HS-5 (cell line): Measurements from ENCODE around the gene FGF1.
"Not testable (repeated sequence)": the region's sequence is repeated elsewhere in the genome, so short reads cannot be mapped to it uniquely, and the experiment has no call there.

Experiments used
- DNase-seq: peaks from one replicate; pipeline ENCODE4 v3.0.0-alpha.2; 2012; ENCODE audit warnings: low read depth

The FGF1 gene

GRCh38 chr5:142668336-142668735, 17.6 kb downstream of the FGF1 start:
- no peak for DNase-seq

GRCh38 chr5:142667831-142668230, 18.1 kb downstream of the FGF1 start:
- no peak for DNase-seq

- DNase-seq = no peak
Observed at GRCh38 chr5:142664636-142665035, 21.3 kb downstream of the FGF1 start.

- DNase-seq = no peak
Observed at GRCh38 chr5:142664067-142664466, 21.8 kb downstream of the FGF1 start.

- no peak for DNase-seq
Observed at GRCh38 chr5:142663246-142663645, 22.6 kb downstream of the FGF1 start.

- no peak for DNase-seq
Observed at GRCh38 chr5:142661957-142662356, 23.9 kb downstream of the FGF1 start.

- no peak for DNase-seq
Observed at GRCh38 chr5:142661143-142661542, 24.7 kb downstream of the FGF1 start.

GRCh38 chr5:142660731-142661130, 25.2 kb downstream of the FGF1 start:
- no peak for DNase-seq

GRCh38 chr5:142660196-142660595, 25.7 kb downstream of the FGF1 start:
- no peak for DNase-seq

GRCh38 chr5:142659405-142659804, 26.5 kb downstream of the FGF1 start:
- DNase-seq = no peak

GRCh38 chr5:142658278-142658677, 27.6 kb downstream of the FGF1 start:
- no peak for DNase-seq

- no peak for DNase-seq
Observed at GRCh38 chr5:142657446-142657845, 28.4 kb downstream of the FGF1 start.

- no peak for DNase-seq
Observed at GRCh38 chr5:142655339-142656267, 30.3 kb downstream of the FGF1 start.

GRCh38 chr5:142654578-142655058, 31.3 kb downstream of the FGF1 start:
- no peak for DNase-seq

- DNase-seq = no peak
Observed at GRCh38 chr5:142653321-142653720, 32.6 kb downstream of the FGF1 start.

GRCh38 chr5:142652563-142652962, 33.3 kb downstream of the FGF1 start:
- DNase-seq = no peak

- DNase-seq = no peak
Observed at GRCh38 chr5:142650881-142651280, 35.0 kb downstream of the FGF1 start.

GRCh38 chr5:142650060-142650459, 35.8 kb downstream of the FGF1 start:
- DNase-seq = no peak

GRCh38 chr5:142648108-142648507, 37.8 kb downstream of the FGF1 start:
- DNase-seq = not testable (repeated sequence)

- no peak for DNase-seq
Observed at GRCh38 chr5:142645456-142645855, 40.4 kb downstream of the FGF1 start.

- peak; percentile 98 for DNase-seq
Observed at GRCh38 chr5:142644640-142645361, 41.1 kb downstream of the FGF1 start.

- no peak for DNase-seq
Observed at GRCh38 chr5:142644127-142644526, 41.8 kb downstream of the FGF1 start.

- DNase-seq = no peak
Observed at GRCh38 chr5:142643634-142644033, 42.3 kb downstream of the FGF1 start.
